Heart left ventricle (tissue), 16 donors: ENCODE results near the gene TMEM52. TPM values are rescaled to one million over a fixed set of nuclear protein-coding genes. Genes with fewer than 3 reads are reported as not detected.
A peak's percentile ranks its signal among the peaks of the same experiment; 100 is the strongest.

Source experiments
- ATAC-seq, 4 donors: fragments of 200-7000 bp; cut with Tn5 transposase; one replicate each; pipeline ENCODE4 v1.9.1; 2020 to 2022; ENCODE audit warnings: moderate library complexity in 4 of 4, mild to moderate bottlenecking in 3 of 4, moderate number of reproducible peaks in 1 of 4
- DNase-seq, 5 donors: peaks; one replicate each; pipeline ENCODE4 v3.0.0-alpha.2; 2020
- H3K27ac ChIP-seq, 12 donors: fragments of 200-600 bp; sonication (generic) in 4 of 12; one replicate each; pipeline versions ENCODE4 v1.5.0 to v1.8.0; 2016 to 2022; ENCODE audit warnings: mild to moderate bottlenecking in 2 of 12
- H3K27me3 ChIP-seq, 9 donors: fragments of 200-600 bp; sonication (generic) in 2 of 9; one replicate each; pipeline versions ENCODE4 v1.5.1 to v1.8.0; 2016 to 2022; ENCODE audit warnings: mild to moderate bottlenecking in 3 of 9
- H3K36me3 ChIP-seq, 9 donors: fragments of 200-600 bp; sonication (generic) in 2 of 9; one replicate each; pipeline versions ENCODE4 v1.5.0 to v1.8.0; 2018 to 2022; ENCODE audit warnings: mild to moderate bottlenecking in 2 of 9
- H3K4me1 ChIP-seq, 12 donors: fragments of 200-600 bp; sonication (generic) in 4 of 12; one replicate each; pipeline versions ENCODE4 v1.5.0 to v1.8.0; 2016 to 2022; ENCODE audit warnings: mild to moderate bottlenecking in 3 of 12
- H3K4me3 ChIP-seq, 12 donors: fragments of 200-600 bp; sonication (generic) in 4 of 12; one replicate each; pipeline versions ENCODE4 v1.5.0 to v1.8.0; 2017 to 2022; ENCODE audit warnings: mild to moderate bottlenecking in 9 of 12, moderate library complexity in 4 of 12
- H3K9me3 ChIP-seq, 12 donors: fragments of 200-600 bp; sonication (generic) in 4 of 12; one replicate each; pipeline versions ENCODE4 v1.5.0 to v1.8.0; 2016 to 2022; ENCODE audit warnings: mild to moderate bottlenecking in 1 of 12
- POLR2A ChIP-seq, 2 donors: fragments of 450-650 bp; IDR thresholded peaks; one replicate each; pipeline ENCODE4 v1.6.1; 2017; ENCODE audit warnings: antibody characterized with exemption in 2 of 2, mild to moderate bottlenecking in 2 of 2, moderate library complexity in 2 of 2
- WGBS, 4 donors: extraction: QIAGEN DNeasy Blood & Tissue Kit in 2 of 4; methylation state at CpG; one replicate each; pipeline versions ENCODE4 v1.1.5 to v1.1.7; 2013 to 2018; 5-methylcytosine and 5-hydroxymethylcytosine counted together
- intact Hi-C, 10 donors: fragments of 100-400 bp; cut with DNase I; formaldehyde crosslinking; loops; one replicate each; pipeline versions ENCODE4 v1.11.1 to v1.14.2; 2022
- polyA plus RNA-seq, 2 donors: library from polyadenylated mRNA; stranded (reverse); fragments of 200-250 nt; gene quantifications; one replicate each; pipeline ENCODE4 v1.2.3, GENCODE V29; 2013
- total RNA-seq, 9 donors: library from RNA; depleted of rRNA in 2 of 9; stranded (reverse); fragments of >200 nt in 2 of 9; fragmentation: NEBNext Ultra II Directional in 3 of 9; extraction: Animal tissue kit (Norgen Biotek cat#: 25700) in 3 of 9; gene quantifications; one replicate each; pipeline versions ENCODE4 v1.1.0 to v1.2.4, GENCODE V29; 2016 to 2023
- TF ChIP-seq, protein P1 (sequence below), 12 donors: fragments of 200-600 bp; sonication (generic) in 4 of 12; IDR thresholded peaks; one replicate each; pipeline versions ENCODE4 v1.5.0 to v1.8.0; 2018 to 2022; ENCODE audit warnings: antibody characterized with exemption in 12 of 12, mild to moderate bottlenecking in 5 of 12
- donor health status: ischemic (EF 13 %, LVEDD 7.1; RV severe dilation, severe dysfunction).
- donor health status: healthy with polysubstance abuse.
- donor health status: DM: no; HTN: yes; CAD: no.
- donor health status: DM: no; HTN: no; CAD: no.
- donor health status: ischemic (EF 25% LVEDD 6.9; RV normal size, moderate dysfunction).
- donor health status: ischemic (EF 25% LVEDD 5.7; RV mildly dilated, moderate dysfunction).
- donor health status: healthy.
- donor health status: DM: yes; HTN: yes; CAD: no.
- donor health status: ischemic (EF 35%, LVEDD 5.7; RV mildly dilated, moderate dysfunction).
- donor health status: nonischemic (EF 11% LVEDD 7.7; RV severe dilation, severe dysfunction).
- donor health status: DM: yes; HTN: yes; CAD: no.
- donor health status: PGD.
- donor health status: ischemic (EF 29% LVEDD 5.4; RV normal size, mild dysfunction).
- donor health status: nonischemic (EF 23%, LVEDD 6.1; RV moderate dilation, normal function).

TMEM52 gene
- total and polyA plus RNA-seq, 11 donors: 0.35 to 7.9 (median 1.1) TPM

GRCh38 chr1:1924386-1924785, 5.3 kb upstream of the TMEM52 start:
- WGBS, 4 donors: 33 to 46% (median 44%) methylated on average over 6 to 18 of the region's 18 CpGs
- intact Hi-C loops: no loop called here
- no peak overlapping the region for H3K4me3 ChIP-seq
- DNase-seq (peak in 2 of 5 donors; percentile 24 to 60), ATAC-seq (no peak)
- no peaks in the 10 kb centered on the region for H3K36me3 ChIP-seq
- H3K4me1 ChIP-seq: peaks cover 0 to 25% (median 12%) of the 10 kb centered on the region in 12 donors
- no peaks in the 10 kb centered on the region for H3K9me3 ChIP-seq
- H3K27ac ChIP-seq: no peak overlapping the region
- no peak for TF ChIP-seq POLR2A (IDR thresholded peaks at IDR 0.05)
- TF ChIP-seq, protein P1, sequence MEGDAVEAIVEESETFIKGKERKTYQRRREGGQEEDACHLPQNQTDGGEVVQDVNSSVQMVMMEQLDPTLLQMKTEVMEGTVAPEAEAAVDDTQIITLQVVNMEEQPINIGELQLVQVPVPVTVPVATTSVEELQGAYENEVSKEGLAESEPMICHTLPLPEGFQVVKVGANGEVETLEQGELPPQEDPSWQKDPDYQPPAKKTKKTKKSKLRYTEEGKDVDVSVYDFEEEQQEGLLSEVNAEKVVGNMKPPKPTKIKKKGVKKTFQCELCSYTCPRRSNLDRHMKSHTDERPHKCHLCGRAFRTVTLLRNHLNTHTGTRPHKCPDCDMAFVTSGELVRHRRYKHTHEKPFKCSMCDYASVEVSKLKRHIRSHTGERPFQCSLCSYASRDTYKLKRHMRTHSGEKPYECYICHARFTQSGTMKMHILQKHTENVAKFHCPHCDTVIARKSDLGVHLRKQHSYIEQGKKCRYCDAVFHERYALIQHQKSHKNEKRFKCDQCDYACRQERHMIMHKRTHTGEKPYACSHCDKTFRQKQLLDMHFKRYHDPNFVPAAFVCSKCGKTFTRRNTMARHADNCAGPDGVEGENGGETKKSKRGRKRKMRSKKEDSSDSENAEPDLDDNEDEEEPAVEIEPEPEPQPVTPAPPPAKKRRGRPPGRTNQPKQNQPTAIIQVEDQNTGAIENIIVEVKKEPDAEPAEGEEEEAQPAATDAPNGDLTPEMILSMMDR (IDR thresholded peaks at IDR 0.05): no peak
- H3K27me3 ChIP-seq: no peaks in the 10 kb centered on the region

DNA sequence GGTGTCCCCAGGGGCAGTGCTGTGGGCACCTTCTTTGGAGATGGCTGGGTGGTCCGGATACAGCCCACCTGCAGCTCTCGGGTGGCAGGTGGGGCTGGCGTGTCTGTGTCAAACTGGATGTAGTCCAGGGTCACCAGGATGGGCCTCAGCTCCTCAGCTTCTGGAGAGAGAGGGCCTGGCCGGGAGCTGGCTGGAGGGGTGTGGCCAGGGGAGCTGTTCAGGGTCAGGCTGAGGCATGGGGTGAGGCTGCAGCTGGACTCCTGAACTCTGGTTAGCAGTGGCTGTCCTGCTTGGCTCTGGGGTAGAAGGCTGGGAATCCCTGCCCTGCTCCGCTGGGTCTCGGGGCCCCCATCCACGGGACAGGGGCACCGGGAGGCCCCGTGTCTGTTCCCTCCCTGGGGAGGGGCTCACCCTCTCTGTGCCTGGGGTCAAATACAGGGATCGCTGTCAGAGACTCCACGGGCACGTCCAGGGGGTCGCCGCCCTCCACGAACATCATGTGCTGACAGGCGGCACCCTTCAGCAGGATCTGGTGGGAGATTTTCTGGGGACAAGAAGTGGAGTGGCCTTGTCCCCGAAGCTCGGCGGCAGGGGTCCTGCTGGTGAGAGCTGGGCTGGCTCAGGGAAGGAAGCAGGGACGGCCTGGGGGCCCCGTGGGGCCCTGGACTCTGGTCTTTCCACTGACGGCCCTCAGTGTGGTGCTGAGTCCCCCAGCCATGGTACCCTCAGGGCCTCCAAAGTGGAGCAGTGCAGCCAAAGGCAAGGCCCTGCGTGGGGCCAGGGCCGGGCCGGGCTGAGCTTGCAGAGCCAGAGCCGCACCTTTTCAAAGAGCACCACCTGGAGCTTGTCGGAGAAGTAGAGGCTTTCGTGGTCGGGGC, 4.1 kb upstream of the TMEM52 start:
- DNase-seq (peak in 3 of 5 donors; percentile 7 to 55 (median 19)), ATAC-seq (no peak)
- Histone ChIP-seq H3K4me1 (peaks cover 5 to 29% (median 20%) of the 10 kb centered on the region in 12 donors), H3K27me3 (no peaks in the 10 kb centered on the region), H3K4me3 (no peak overlapping the region), H3K27ac (no peak overlapping the region), H3K36me3 (no peaks in the 10 kb centered on the region), H3K9me3 (no peaks in the 10 kb centered on the region)
- intact Hi-C loops: no loop called here
- 70 to 74% (median 72%) methylated on average over 21 to 29 of the region's 29 CpGs for WGBS, 4 donors
- TF ChIP-seq, protein P1 (IDR thresholded peaks at IDR 0.05): no peak
- TF ChIP-seq POLR2A (IDR thresholded peaks at IDR 0.05): no peak

- no peak overlapping the region for H3K4me3 ChIP-seq
- H3K4me1 ChIP-seq: peaks cover 5 to 27% (median 20%) of the 10 kb centered on the region in 12 donors
- no peak overlapping the region for H3K27ac ChIP-seq
- H3K27me3 ChIP-seq: no peaks in the 10 kb centered on the region
- 69 to 79% (median 76%) methylated on average over 6 of the region's 6 CpGs for WGBS, 4 donors
- H3K9me3 ChIP-seq: no peaks in the 10 kb centered on the region
- intact Hi-C loops: no loop called here
- ATAC-seq (no peak), DNase-seq (peak in 1 of 5 donors; percentile 25)
- no peaks in the 10 kb centered on the region for H3K36me3 ChIP-seq
- TF ChIP-seq, protein P1 (IDR thresholded peaks at IDR 0.05): no peak
- TF ChIP-seq POLR2A (IDR thresholded peaks at IDR 0.05): no peak
These were observed 3.5 kb upstream of the TMEM52 start for GRCh38 chr1:1922702-1922955.

GRCh38 chr1:1921901-1922701, 3.0 kb upstream of the TMEM52 start:
- no peak for ATAC-seq
- WGBS, 4 donors: 86 to 91% (median 88%) methylated on average over 9 to 16 of the region's 16 CpGs
- Histone ChIP-seq H3K4me1 (peaks cover 5 to 22% (median 15%) of the 10 kb centered on the region in 12 donors), H3K27ac (no peak overlapping the region), H3K36me3 (no peaks in the 10 kb centered on the region), H3K4me3 (no peak overlapping the region), H3K27me3 (no peaks in the 10 kb centered on the region), H3K9me3 (no peaks in the 10 kb centered on the region)
- intact Hi-C loops: no loop called here
- TF ChIP-seq, protein P1 (IDR thresholded peaks at IDR 0.05): no peak
- no peak for TF ChIP-seq POLR2A (IDR thresholded peaks at IDR 0.05)
- peak in 3 of 5 donors; percentile 6 to 51 (median 29) for DNase-seq
